Sigmoid colon (tissue), 4 donors: ENCODE results near the gene PIGQ.

Experiments
- CTCF ChIP-seq, 4 experiments: fragments of 450-650 bp in 3 of 4; fragments of 200-600 bp in 1 of 4; IDR thresholded peaks; one replicate each; pipeline ENCODE4 v1.5.1; 2016 to 2019; ENCODE audit warnings: antibody characterized with exemption in 4 of 4, mild to moderate bottlenecking in 3 of 4, moderate library complexity in 2 of 4
- EP300 ChIP-seq, 4 donors: sonication (generic); formaldehyde crosslinking; IDR thresholded peaks; one replicate each; pipeline ENCODE4 v1.6.1; 2017; ENCODE audit warnings: antibody characterized with exemption in 4 of 4
- POLR2A ChIP-seq, 2 donors: fragments of 450-650 bp; IDR thresholded peaks; one replicate each; pipeline ENCODE4 v1.6.1; 2016; ENCODE audit warnings: antibody characterized with exemption in 2 of 2, mild to moderate bottlenecking in 2 of 2, moderate library complexity in 2 of 2
- POLR2AphosphoS5 ChIP-seq, 4 donors: sonication (generic); formaldehyde crosslinking; IDR thresholded peaks; one replicate each; pipeline ENCODE4 v1.6.1; 2017; ENCODE audit warnings: antibody characterized with exemption in 4 of 4

- TF ChIP-seq CTCF (IDR thresholded peaks at IDR 0.05) (no peak), EP300 (IDR thresholded peaks at IDR 0.05) (no peak), POLR2AphosphoS5 (IDR thresholded peaks at IDR 0.05) (peak; percentile 84 to 93 (median 88)), POLR2A (IDR thresholded peaks at IDR 0.05) (peak; percentile 57 to 68)
Observed at GRCh38 chr16:588889-589657, 19.3 kb downstream of the PIGQ start.
